Right hindlimb (tissue), 1 donor: ENCODE data around the gene LLGL2.

Experiments
- DNase-seq: peaks from one replicate; pipeline ENCODE4 v3.0.0-alpha.2; 2018

LLGL2 gene

DNA sequence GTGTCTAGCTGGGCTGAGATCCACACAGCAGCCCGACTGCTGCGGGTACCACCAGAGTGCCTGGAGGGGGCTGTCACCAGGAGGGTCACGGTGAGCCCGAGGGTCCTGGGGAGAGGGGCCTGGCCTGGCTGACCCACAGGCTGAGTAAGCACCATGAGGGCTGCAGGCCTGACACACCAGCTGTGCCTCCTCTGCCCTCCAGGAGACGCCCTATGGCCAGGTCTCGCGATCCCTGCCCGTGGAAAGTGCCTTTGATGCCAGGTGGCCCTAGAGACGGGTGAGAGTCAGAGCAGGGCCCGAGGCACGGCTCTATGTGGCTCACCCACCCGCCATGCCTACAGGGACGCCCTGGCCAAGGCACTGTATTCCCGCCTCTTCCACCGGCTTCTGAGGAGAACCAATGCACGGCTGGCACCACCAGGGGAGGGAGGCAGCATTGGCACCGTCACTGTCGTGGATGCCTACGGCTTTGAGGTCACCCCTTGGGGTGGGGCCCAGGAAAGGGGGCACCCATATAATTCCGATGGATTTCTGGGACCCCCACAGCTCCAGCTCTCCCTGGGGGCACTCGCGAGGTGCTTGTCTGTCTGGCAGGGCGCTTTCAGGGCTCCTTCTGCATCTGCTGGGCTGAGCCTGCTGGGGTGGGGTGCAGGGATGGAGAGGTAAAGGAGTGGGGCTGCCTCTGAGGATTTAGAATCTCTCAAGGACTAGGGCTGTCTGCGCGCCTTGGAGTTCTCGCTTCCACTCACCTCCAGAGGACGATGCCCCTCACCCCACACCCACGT is 69.2 kb downstream of the LLGL2 start:
- no peak for DNase-seq

GRCh38 chr17:75595284-75595919 is 69.9 kb downstream of the LLGL2 start:
- no peak for DNase-seq

GRCh38 chr17:75595920-75596313 is 70.4 kb downstream of the LLGL2 start:
- DNase-seq: no peak

DNA sequence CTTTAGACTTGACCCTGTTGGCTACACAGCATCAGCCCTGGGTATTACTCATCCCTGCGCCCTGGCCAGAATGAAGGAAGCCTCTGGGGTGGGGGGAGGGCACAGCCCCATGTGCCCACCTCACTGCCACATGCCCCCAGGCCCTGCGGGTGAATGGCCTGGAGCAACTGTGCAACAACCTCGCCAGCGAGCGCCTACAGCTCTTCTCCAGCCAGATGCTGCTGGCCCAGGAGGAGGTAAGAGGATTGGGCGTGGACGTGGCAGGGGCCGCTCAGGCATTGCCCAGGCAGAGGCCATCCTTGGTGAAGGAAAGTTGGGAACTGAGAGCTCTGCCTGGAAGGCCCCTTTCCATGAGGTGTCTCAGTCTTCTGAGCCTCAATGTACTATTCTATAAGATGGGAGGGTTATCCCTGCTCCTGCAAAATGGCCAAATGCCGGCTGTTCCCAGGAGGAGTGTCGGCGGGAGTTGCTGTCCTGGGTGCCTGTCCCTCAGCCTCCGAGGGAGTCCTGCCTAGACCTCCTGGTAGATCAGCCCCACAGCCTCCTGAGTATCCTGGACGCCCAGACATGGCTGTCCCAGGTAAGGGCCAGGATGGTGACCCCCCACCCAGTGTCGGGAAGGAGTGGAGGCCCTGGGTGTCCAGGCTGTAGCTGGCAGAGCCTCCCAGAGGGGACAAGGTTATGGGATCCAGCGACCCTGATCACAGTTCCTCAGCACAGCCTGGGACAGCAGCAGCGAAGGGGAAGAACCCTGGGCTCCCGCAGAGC is 71.0 kb downstream of the LLGL2 start:
- DNase-seq: no peak

GRCh38 chr17:75601057-75601987 is 75.8 kb downstream of the LLGL2 start:
- no peak for DNase-seq

GRCh38 chr17:75602644-75603043 is 77.1 kb downstream of the LLGL2 start:
- no peak for DNase-seq

DNA sequence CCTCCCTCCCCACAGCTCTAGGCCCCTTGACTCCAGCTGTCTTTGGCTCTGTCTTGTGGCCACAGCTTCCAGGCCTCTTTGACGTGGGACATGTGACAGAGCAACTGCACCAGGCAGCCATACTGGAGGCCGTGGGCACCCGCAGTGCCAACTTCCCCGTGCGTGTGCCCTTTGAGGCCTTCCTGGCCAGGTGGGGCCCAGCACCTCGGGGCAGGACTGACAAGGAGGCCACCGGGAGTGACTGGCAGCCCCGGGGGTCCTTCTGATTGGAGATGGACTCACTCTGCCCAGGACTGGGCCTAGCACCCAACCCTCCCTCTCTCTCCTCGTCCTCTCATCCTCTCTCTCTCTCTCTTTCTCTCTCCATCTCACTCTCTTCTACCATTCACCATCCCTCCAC is 77.6 kb downstream of the LLGL2 start:
- DNase-seq: no peak

GRCh38 chr17:75604034-75604695 is 78.7 kb downstream of the LLGL2 start:
- no peak for DNase-seq

GRCh38 chr17:75605790-75606189 is 80.3 kb downstream of the LLGL2 start:
- no peak for DNase-seq

DNA sequence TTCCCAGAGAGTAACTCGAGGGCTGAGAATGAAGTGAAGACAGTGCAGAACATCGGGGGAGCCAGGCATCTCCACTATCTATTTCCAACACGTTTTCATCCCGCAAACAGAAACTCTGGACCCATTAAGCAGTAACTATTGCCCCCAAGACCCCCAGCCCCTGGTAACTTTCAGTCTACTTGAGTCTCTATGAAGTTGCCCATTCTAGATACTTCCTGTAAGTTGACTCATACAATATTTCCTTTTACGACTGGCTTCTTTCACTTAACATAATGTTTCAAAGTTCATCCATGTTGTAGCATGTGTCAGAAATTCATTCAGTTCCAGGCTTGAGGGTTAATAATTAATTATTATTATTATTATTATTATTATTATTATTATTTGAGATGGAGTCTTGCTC is 81.6 kb downstream of the LLGL2 start:
- no peak for DNase-seq

GRCh38 chr17:75610103-75610984 is 84.8 kb downstream of the LLGL2 start:
- DNase-seq: no peak

GRCh38 chr17:75611851-75612429 is 86.4 kb downstream of the LLGL2 start:
- DNase-seq: no peak

DNA sequence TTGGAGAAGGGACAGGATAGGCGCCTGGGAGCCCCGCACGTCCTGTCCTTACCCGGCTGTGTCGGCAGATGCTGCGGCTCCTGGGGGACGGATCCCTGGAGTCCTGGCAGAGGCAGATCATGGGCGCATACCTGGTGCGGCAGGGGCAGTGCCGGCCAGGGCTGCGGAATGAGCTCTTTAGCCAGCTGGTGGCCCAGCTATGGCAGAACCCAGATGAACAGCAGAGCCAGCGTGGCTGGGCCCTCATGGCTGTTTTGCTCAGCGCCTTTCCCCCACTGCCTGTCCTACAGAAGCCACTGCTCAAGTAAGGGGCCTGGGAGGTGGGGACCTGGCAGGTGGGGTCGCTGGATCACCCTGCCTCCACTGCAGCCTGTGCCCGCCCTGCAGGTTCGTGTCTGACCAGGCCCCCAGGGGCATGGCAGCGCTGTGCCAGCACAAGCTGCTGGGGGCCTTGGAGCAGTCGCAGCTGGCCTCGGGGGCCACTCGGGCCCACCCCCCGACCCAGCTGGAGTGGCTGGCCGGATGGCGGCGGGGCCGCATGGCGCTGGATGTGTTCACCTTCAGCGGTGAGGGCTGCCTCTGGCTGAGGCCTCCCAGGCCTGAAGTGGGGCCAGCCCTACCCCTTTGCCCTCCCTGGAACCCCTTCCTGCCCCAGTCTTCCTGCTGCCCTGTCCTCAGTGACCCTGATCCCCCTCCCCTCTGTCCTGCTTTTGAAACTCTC is 87.6 kb downstream of the LLGL2 start:
- DNase-seq: no peak

GRCh38 chr17:75614006-75614405 is 88.5 kb downstream of the LLGL2 start:
- no peak for DNase-seq

GRCh38 chr17:75614556-75615270 is 89.2 kb downstream of the LLGL2 start:
- DNase-seq: no peak

GRCh38 chr17:75615301-75615700 is 89.8 kb downstream of the LLGL2 start:
- no peak for DNase-seq

- no peak for DNase-seq
Measured at GRCh38 chr17:75616521-75617122, 91.1 kb downstream of the LLGL2 start.

GRCh38 chr17:75617218-75617617 is 91.7 kb downstream of the LLGL2 start:
- DNase-seq: no peak

GRCh38 chr17:75617675-75618074 is 92.2 kb downstream of the LLGL2 start:
- DNase-seq: no peak
